Measurements from ENCODE around the gene FAAP100.

FAAP100 gene

GRCh38 chr17:81551458-81552243 lies 502 bp downstream of the FAAP100 start:
- TF ChIP-seq GATA2 (IDR thresholded peaks at IDR 0.05; ENCODE audit: low read depth, low read length): no peak
- no peak for TF ChIP-seq GATA3 (IDR thresholded peaks at IDR 0.05; ENCODE audit: low read depth, low read length)

- TF ChIP-seq GATA2 (IDR thresholded peaks at IDR 0.05; ENCODE audit: low read depth, low read length) (no peak), GATA3 (IDR thresholded peaks at IDR 0.05; ENCODE audit: low read depth, low read length) (no peak)
These were observed 1.2 kb downstream of the FAAP100 start for GRCh38 chr17:81550830-81551457.

- TF ChIP-seq GATA3 (IDR thresholded peaks at IDR 0.05; ENCODE audit: low read depth, low read length): no peak
- TF ChIP-seq GATA2 (IDR thresholded peaks at IDR 0.05; ENCODE audit: low read depth, low read length): no peak
These were observed 1.9 kb downstream of the FAAP100 start for GRCh38 chr17:81550285-81550684.

GRCh38 chr17:81549826-81550225 lies 2.3 kb downstream of the FAAP100 start:
- TF ChIP-seq GATA3 (IDR thresholded peaks at IDR 0.05; ENCODE audit: low read depth, low read length) (no peak), GATA2 (IDR thresholded peaks at IDR 0.05; ENCODE audit: low read depth, low read length) (no peak)

GRCh38 chr17:81549031-81549557 lies 3.1 kb downstream of the FAAP100 start:
- no peak for TF ChIP-seq GATA3 (IDR thresholded peaks at IDR 0.05; ENCODE audit: low read depth, low read length)
- TF ChIP-seq GATA2 (IDR thresholded peaks at IDR 0.05; ENCODE audit: low read depth, low read length): no peak

GRCh38 chr17:81547614-81547982 lies 4.6 kb downstream of the FAAP100 start:
- TF ChIP-seq GATA2 (IDR thresholded peaks at IDR 0.05; ENCODE audit: low read depth, low read length): no peak
- no peak for TF ChIP-seq GATA3 (IDR thresholded peaks at IDR 0.05; ENCODE audit: low read depth, low read length)

GRCh38 chr17:81546906-81547613 lies 5.1 kb downstream of the FAAP100 start:
- no peak for TF ChIP-seq GATA2 (IDR thresholded peaks at IDR 0.05; ENCODE audit: low read depth, low read length)
- no peak for TF ChIP-seq GATA3 (IDR thresholded peaks at IDR 0.05; ENCODE audit: low read depth, low read length)

GRCh38 chr17:81545160-81545949 lies 6.8 kb downstream of the FAAP100 start:
- TF ChIP-seq GATA2 (IDR thresholded peaks at IDR 0.05; ENCODE audit: low read depth, low read length): no peak
- TF ChIP-seq GATA3 (IDR thresholded peaks at IDR 0.05; ENCODE audit: low read depth, low read length): no peak

GRCh38 chr17:81544281-81544974 lies 7.7 kb downstream of the FAAP100 start:
- TF ChIP-seq GATA3 (IDR thresholded peaks at IDR 0.05; ENCODE audit: low read depth, low read length) (no peak), GATA2 (IDR thresholded peaks at IDR 0.05; ENCODE audit: low read depth, low read length) (no peak)

GRCh38 chr17:81543756-81544155 lies 8.4 kb downstream of the FAAP100 start:
- no peak for TF ChIP-seq GATA3 (IDR thresholded peaks at IDR 0.05; ENCODE audit: low read depth, low read length)
- TF ChIP-seq GATA2 (IDR thresholded peaks at IDR 0.05; ENCODE audit: low read depth, low read length): no peak

GRCh38 chr17:81543339-81543675 lies 8.8 kb downstream of the FAAP100 start:
- TF ChIP-seq GATA3 (IDR thresholded peaks at IDR 0.05; ENCODE audit: low read depth, low read length): no peak
- TF ChIP-seq GATA2 (IDR thresholded peaks at IDR 0.05; ENCODE audit: low read depth, low read length): no peak

- no peak for TF ChIP-seq GATA2 (IDR thresholded peaks at IDR 0.05; ENCODE audit: low read depth, low read length)
- TF ChIP-seq GATA3 (IDR thresholded peaks at IDR 0.05; ENCODE audit: low read depth, low read length): no peak
These were observed 9.5 kb downstream of the FAAP100 start for GRCh38 chr17:81542431-81543338.
